ENCODE results near the gene LGALS3BP. TPM values are rescaled to one million over a fixed set of nuclear protein-coding genes. Genes with fewer than 3 reads are reported as not detected.

LGALS3BP gene
- total and polyA plus RNA-seq, 2 of the 13 experiments (the other 11 are each of a cell fraction or from before 2014, with no cell fraction given), result 137 to 332 TPM

GRCh38 chr17:78980624-78980972, 875 bp upstream of the LGALS3BP start:
- Histone ChIP-seq H3K9me3 (ENCODE audit: low read length) (no peaks in the 10 kb centered on the region), H3K4me2 (ENCODE audit: low read depth, low read length) (peak overlapping the region; percentile 96), H3K27me3 (ENCODE audit: control insufficient read depth in 1 of 2, insufficient read depth in 2 of 2, low read length in 2 of 2) (no peaks in the 10 kb centered on the region; a peak in 1 of 5 replicates), H3K27ac (ENCODE audit: extremely low read length, insufficient read depth, low read length) (peak overlapping the region; percentile 88), H2AFZ (ENCODE audit: low read length) (no peak overlapping the region), H3K36me3 (replicated peaks in 1 of 2; ENCODE audit: control insufficient read depth in 1 of 2, insufficient read depth in 2 of 2, low read length in 2 of 2) (peaks cover 6 to 23% of the 10 kb centered on the region in 2 experiments), H3K79me2 (ENCODE audit: insufficient read depth, low read length) (peaks cover 23% of the 10 kb centered on the region), H3K4me1 (ENCODE audit: insufficient read depth, low read length) (peaks cover 57% of the 10 kb centered on the region), H3K4me3 (replicated peaks in 1 of 3; ENCODE audit: insufficient read depth in 1 of 3, low read depth in 2 of 3, low read length in 3 of 3) (peak overlapping the region; percentile 73 to 84 (median 81); a peak in 5 of 6 replicates), H4K20me1 (ENCODE audit: insufficient read depth, low read length) (peaks cover 14% of the 10 kb centered on the region; the same call in 1 of the 2 replicates), H3K9ac (ENCODE audit: insufficient read depth, low read depth, low read length) (peak overlapping the region; percentile 90)
- WGBS (ENCODE audit: low lambda C conversion rate), result 9% methylated on average over 7 of the region's 8 CpGs
- DNase-seq (ENCODE audit: low spot score), result no peak
- in situ Hi-C loops (cut with HindIII; ENCODE audit: extremely low pct_ligation_motif_present, low pct_unique_long_range_greater_than_20kb), result no loop called here
- intact Hi-C loops (cut with micrococcal nuclease; ENCODE audit: unreplicated experiment), result loop anchor here (2.0 kb wide), 1 partner anchor 28 kb away; the partner anchor contains the start of gene CANT1
- ChIA-PET POLR2A (interaction anchor here (0.6 to 4.6 kb wide), 21 partner anchors 10 to 857 kb away, joined by 3 to 51 read pairs (median 6); partner anchors contain the start of genes CANT1, ENGASE and USP36), CTCF (ENCODE audit: low intra/inter-chr PET ratio, low total read pairs) (interaction anchor here (0.9 kb wide), 1 partner anchor 9 kb away, joined by 4 read pairs; no protein-coding TSS in a partner anchor)
- no TSS peak for BruUV-seq (replicated peaks)
- peak; percentile 35 for ATAC-seq
- FAIRE-seq, result no peak
- no peak for TF ChIP-seq ZNF883 (CRISPR knock-in tag; IDR thresholded peaks at IDR 0.05; ENCODE audit: not compliant biosample characterization)
- no peak for TF ChIP-seq ZNF264 (CRISPR knock-in tag; IDR thresholded peaks at IDR 0.05)
- TF ChIP-seq SP140L (CRISPR knock-in tag; IDR thresholded peaks at IDR 0.05; ENCODE audit: borderline replicate concordance), result no peak
- no peak for TF ChIP-seq CSRNP2 (CRISPR knock-in tag; conservative IDR thresholded peaks at IDR 0.05; ENCODE audit: low read depth)
- TF ChIP-seq ZNF136 (CRISPR knock-in tag; IDR thresholded peaks at IDR 0.05; ENCODE audit: low read depth), result no peak; the same call in 1 of the 2 replicates
- no peak for TF ChIP-seq ZBTB21 (CRISPR knock-in tag; IDR thresholded peaks at IDR 0.05)
- TF ChIP-seq NFIB (CRISPR knock-in tag; IDR thresholded peaks at IDR 0.05; ENCODE audit: borderline replicate concordance), result no peak
- TF ChIP-seq NFYC (CRISPR knock-in tag; IDR thresholded peaks at IDR 0.05), result no peak
- TF ChIP-seq TFDP2 (CRISPR knock-in tag; IDR thresholded peaks at IDR 0.05), result no peak
- TF ChIP-seq LCORL (IDR thresholded peaks at IDR 0.05), result no peak
- TF ChIP-seq LCORL (CRISPR knock-in tag; IDR thresholded peaks at IDR 0.05), result no peak
- TF ChIP-seq SNAPC4 (CRISPR knock-in tag; IDR thresholded peaks at IDR 0.05), result no peak
- no peak; the same call in 1 of the 2 replicates for TF ChIP-seq HDAC1 (CRISPR knock-in tag; IDR thresholded peaks at IDR 0.05)
- TF ChIP-seq SMAD1 (CRISPR knock-in tag; IDR thresholded peaks at IDR 0.05; ENCODE audit: borderline replicate concordance, low read depth), result no peak; the same call in 1 of the 2 replicates
- no peak for TF ChIP-seq GZF1 (CRISPR knock-in tag; IDR thresholded peaks at IDR 0.05)
- peak; percentile 37; the same call in 1 of the 2 replicates for TF ChIP-seq ZNF274 (CRISPR knock-in tag; IDR thresholded peaks at IDR 0.05)
- TF ChIP-seq ZNF335 (CRISPR knock-in tag; IDR thresholded peaks at IDR 0.05), result no peak
- TF ChIP-seq HOXA7 (CRISPR knock-in tag; IDR thresholded peaks at IDR 0.05), result 0 out of 2 replicates have a peak, but pooled peaks have one; percentile 2
- no peak for TF ChIP-seq ATF7-NPFF (CRISPR knock-in tag; IDR thresholded peaks at IDR 0.05; ENCODE audit: low read depth)

Measured in HepG2 (cell line).